ENCODE measurements around the gene GCLC.

DNA sequence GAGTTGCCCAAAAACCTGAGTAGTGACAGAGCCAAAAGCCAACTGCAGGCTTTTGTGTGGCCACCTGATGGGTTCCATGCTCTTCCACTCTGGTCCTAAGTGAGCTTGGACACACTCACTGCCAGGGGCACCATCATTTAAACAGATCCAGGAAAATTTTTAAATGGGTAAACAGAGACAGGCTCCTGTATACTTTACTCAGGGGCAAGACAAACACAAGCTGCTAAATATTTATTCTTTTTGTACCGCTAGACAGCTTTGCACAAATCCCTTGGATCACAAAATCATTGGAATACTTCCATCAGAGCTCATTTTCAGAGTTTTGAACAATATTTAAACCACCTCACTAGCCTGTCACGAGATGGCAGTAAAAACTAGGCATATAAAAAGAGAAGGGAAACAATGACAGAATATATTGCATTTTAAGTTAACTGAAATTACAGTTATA lies 31.4 kb downstream of the GCLC start:
- TF ChIP-seq, protein P1, sequence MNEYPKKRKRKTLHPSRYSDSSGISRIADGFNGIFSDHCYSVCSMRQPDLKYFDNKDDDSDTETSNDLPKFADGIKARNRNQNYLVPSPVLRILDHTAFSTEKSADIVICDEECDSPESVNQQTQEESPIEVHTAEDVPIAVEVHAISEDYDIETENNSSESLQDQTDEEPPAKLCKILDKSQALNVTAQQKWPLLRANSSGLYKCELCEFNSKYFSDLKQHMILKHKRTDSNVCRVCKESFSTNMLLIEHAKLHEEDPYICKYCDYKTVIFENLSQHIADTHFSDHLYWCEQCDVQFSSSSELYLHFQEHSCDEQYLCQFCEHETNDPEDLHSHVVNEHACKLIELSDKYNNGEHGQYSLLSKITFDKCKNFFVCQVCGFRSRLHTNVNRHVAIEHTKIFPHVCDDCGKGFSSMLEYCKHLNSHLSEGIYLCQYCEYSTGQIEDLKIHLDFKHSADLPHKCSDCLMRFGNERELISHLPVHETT (tag by site-specific recombination; IDR thresholded peaks at IDR 0.05): no peak
- TF ChIP-seq ZNF133 (tag by site-specific recombination; IDR thresholded peaks at IDR 0.05) (no peak), YY1 (tag by site-specific recombination; IDR thresholded peaks at IDR 0.05) (no peak), GLI4 (tag by site-specific recombination; IDR thresholded peaks at IDR 0.05) (no peak), SCRT2 (tag by site-specific recombination; IDR thresholded peaks at IDR 0.05) (no peak), ZNF629 (tag by site-specific recombination; IDR thresholded peaks at IDR 0.05) (no peak), ZNF777 (tag by site-specific recombination; IDR thresholded peaks at IDR 0.05; ENCODE audit: borderline replicate concordance) (no peak), ZNF510 (tag by site-specific recombination; IDR thresholded peaks at IDR 0.05; ENCODE audit: insufficient replicate concordance) (no peak)
- TF ChIP-seq, protein P2, sequence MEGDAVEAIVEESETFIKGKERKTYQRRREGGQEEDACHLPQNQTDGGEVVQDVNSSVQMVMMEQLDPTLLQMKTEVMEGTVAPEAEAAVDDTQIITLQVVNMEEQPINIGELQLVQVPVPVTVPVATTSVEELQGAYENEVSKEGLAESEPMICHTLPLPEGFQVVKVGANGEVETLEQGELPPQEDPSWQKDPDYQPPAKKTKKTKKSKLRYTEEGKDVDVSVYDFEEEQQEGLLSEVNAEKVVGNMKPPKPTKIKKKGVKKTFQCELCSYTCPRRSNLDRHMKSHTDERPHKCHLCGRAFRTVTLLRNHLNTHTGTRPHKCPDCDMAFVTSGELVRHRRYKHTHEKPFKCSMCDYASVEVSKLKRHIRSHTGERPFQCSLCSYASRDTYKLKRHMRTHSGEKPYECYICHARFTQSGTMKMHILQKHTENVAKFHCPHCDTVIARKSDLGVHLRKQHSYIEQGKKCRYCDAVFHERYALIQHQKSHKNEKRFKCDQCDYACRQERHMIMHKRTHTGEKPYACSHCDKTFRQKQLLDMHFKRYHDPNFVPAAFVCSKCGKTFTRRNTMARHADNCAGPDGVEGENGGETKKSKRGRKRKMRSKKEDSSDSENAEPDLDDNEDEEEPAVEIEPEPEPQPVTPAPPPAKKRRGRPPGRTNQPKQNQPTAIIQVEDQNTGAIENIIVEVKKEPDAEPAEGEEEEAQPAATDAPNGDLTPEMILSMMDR (tag by site-specific recombination; IDR thresholded peaks at IDR 0.05): no peak
- TF ChIP-seq, protein P3, sequence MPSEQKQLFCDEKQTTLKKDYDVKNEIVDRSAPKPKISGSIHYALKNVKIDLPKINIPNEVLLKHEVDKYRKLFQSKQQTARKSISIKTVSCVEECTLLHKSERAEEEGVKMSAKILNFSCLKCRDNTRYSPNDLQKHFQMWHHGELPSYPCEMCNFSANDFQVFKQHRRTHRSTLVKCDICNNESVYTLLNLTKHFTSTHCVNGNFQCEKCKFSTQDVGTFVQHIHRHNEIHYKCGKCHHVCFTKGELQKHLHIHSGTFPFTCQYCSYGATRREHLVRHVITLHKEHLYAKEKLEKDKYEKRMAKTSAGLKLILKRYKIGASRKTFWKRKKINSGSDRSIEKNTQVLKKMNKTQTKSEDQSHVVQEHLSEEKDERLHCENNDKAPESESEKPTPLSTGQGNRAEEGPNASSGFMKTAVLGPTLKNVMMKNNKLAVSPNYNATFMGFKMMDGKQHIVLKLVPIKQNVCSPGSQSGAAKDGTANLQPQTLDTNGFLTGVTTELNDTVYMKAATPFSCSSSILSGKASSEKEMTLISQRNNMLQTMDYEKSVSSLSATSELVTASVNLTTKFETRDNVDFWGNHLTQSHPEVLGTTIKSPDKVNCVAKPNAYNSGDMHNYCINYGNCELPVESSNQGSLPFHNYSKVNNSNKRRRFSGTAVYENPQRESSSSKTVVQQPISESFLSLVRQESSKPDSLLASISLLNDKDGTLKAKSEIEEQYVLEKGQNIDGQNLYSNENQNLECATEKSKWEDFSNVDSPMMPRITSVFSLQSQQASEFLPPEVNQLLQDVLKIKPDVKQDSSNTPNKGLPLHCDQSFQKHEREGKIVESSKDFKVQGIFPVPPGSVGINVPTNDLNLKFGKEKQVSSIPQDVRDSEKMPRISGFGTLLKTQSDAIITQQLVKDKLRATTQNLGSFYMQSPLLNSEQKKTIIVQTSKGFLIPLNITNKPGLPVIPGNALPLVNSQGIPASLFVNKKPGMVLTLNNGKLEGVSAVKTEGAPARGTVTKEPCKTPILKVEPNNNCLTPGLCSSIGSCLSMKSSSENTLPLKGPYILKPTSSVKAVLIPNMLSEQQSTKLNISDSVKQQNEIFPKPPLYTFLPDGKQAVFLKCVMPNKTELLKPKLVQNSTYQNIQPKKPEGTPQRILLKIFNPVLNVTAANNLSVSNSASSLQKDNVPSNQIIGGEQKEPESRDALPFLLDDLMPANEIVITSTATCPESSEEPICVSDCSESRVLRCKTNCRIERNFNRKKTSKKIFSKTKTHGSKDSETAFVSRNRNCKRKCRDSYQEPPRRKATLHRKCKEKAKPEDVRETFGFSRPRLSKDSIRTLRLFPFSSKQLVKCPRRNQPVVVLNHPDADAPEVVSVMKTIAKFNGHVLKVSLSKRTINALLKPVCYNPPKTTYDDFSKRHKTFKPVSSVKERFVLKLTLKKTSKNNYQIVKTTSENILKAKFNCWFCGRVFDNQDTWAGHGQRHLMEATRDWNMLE (tag by site-specific recombination; conservative IDR thresholded peaks at IDR 0.05; ENCODE audit: low read depth): no peak
- TF ChIP-seq, protein P4, sequence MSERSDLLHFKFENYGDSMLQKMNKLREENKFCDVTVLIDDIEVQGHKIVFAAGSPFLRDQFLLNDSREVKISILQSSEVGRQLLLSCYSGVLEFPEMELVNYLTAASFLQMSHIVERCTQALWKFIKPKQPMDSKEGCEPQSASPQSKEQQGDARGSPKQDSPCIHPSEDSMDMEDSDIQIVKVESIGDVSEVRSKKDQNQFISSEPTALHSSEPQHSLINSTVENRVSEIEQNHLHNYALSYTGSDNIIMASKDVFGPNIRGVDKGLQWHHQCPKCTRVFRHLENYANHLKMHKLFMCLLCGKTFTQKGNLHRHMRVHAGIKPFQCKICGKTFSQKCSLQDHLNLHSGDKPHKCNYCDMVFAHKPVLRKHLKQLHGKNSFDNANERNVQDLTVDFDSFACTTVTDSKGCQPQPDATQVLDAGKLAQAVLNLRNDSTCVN (tag by site-specific recombination; optimal IDR thresholded peaks at IDR 0.05): no peak
- TF ChIP-seq, protein P5, sequence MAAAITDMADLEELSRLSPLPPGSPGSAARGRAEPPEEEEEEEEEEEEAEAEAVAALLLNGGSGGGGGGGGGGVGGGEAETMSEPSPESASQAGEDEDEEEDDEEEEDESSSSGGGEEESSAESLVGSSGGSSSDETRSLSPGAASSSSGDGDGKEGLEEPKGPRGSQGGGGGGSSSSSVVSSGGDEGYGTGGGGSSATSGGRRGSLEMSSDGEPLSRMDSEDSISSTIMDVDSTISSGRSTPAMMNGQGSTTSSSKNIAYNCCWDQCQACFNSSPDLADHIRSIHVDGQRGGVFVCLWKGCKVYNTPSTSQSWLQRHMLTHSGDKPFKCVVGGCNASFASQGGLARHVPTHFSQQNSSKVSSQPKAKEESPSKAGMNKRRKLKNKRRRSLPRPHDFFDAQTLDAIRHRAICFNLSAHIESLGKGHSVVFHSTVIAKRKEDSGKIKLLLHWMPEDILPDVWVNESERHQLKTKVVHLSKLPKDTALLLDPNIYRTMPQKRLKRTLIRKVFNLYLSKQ (tag by site-specific recombination; IDR thresholded peaks at IDR 0.05; ENCODE audit: borderline replicate concordance): no peak
